HepG2 (cell line): ENCODE results near the gene NPIPA7.
"Not testable (repeated sequence)": the region's sequence is repeated elsewhere in the genome, so short reads cannot be mapped to it uniquely, and the experiment has no call there.

Experiments used
- CHD2 ChIP-seq: IDR thresholded peaks from 2 replicates; pipeline ENCODE4 v1.6.1; 2011; ENCODE audit warnings: low read depth, low read length, improper control_type of control experiment
- MYC ChIP-seq: sonication (generic); formaldehyde crosslinking; IDR thresholded peaks from 2 replicates; pipeline ENCODE4 v1.9.0; 2021; ENCODE audit warnings: missing genetic modification reagents, borderline replicate concordance
- PTBP1 ChIP-seq: fragments of 200-400 bp; formaldehyde crosslinking; IDR thresholded peaks from 2 replicates; pipeline ENCODE4 v1.6.1; 2018; ENCODE audit warnings: low read length, low read depth; ENCODE audit not compliant: poor library complexity, severe bottlenecking
- SMC3 ChIP-seq: IDR thresholded peaks from 2 replicates; pipeline ENCODE4 v1.6.1; 2011; ENCODE audit warnings: low read length, improper control_type of control experiment
- SP1 ChIP-seq, 2 experiments: fragments of 450-650 bp in 1 of 2; sonication (generic) in 1 of 2; formaldehyde crosslinking in 1 of 2; IDR thresholded peaks; 2 replicates each; pipeline versions ENCODE4 v1.4.0 to v1.6.1; 2016 to 2020; ENCODE audit warnings: missing genetic modification reagents in 1 of 2
- ZFP41 ChIP-seq: sonication (generic); formaldehyde crosslinking; IDR thresholded peaks from 2 replicates; pipeline ENCODE4 v1.4.0; 2020; ENCODE audit warnings: mild to moderate bottlenecking, missing genetic modification reagents, borderline replicate concordance
- ZNF773 ChIP-seq: sonication (generic); formaldehyde crosslinking; IDR thresholded peaks from 2 replicates; pipeline ENCODE4 v1.4.0; 2020; ENCODE audit warnings: missing genetic modification reagents, borderline replicate concordance
- TF ChIP-seq, protein P1 (sequence below): sonication (generic); formaldehyde crosslinking; IDR thresholded peaks from 2 replicates; pipeline ENCODE4 v1.4.0; 2020; ENCODE audit warnings: missing genetic modification reagents

DNA sequence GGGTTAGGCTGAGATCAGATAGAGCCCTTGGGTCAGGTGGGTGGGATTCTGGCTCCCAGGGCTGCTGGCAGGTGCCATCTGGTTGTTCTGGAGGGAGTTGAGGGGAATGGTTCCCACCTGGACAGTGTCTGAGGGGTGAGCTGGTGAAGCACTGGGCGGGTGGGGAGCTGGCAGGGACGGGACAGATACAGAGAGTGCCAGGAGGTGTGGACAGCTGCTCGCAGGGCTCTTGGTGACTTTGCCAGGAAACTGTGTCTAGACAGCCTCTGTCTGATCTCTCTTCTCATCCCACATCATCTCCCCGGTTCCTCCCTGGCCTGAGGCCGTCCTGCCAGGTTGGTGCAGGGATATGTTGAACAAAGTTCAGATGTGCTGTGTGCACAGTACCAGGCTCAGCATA, 38.1 kb downstream of the NPIPA7 start:
- TF ChIP-seq MYC (CRISPR knock-in tag); SMC3; ZFP41 (CRISPR knock-in tag); PTBP1; ZNF773; CHD2; SP1 (IDR thresholded peaks at IDR 0.05); SP1 (CRISPR knock-in tag; IDR thresholded peaks at IDR 0.05): not testable (repeated sequence)
- TF ChIP-seq, protein P1, sequence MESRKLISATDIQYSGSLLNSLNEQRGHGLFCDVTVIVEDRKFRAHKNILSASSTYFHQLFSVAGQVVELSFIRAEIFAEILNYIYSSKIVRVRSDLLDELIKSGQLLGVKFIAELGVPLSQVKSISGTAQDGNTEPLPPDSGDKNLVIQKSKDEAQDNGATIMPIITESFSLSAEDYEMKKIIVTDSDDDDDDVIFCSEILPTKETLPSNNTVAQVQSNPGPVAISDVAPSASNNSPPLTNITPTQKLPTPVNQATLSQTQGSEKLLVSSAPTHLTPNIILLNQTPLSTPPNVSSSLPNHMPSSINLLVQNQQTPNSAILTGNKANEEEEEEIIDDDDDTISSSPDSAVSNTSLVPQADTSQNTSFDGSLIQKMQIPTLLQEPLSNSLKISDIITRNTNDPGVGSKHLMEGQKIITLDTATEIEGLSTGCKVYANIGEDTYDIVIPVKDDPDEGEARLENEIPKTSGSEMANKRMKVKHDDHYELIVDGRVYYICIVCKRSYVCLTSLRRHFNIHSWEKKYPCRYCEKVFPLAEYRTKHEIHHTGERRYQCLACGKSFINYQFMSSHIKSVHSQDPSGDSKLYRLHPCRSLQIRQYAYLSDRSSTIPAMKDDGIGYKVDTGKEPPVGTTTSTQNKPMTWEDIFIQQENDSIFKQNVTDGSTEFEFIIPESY (CRISPR knock-in tag) = not testable (repeated sequence)
